H1 (cell line): ENCODE measurements around the gene AASDH. TPM values are rescaled to one million over a fixed set of nuclear protein-coding genes. Genes with fewer than 3 reads are reported as not detected.

ENCODE experiments used
- FOSL1 ChIP-seq: IDR thresholded peaks from 2 replicates; pipeline ENCODE4 v1.6.1; 2011; ENCODE audit warnings: mild to moderate bottlenecking, low read depth, low read length, moderate library complexity; ENCODE audit not compliant: insufficient read depth
- TBP ChIP-seq: IDR thresholded peaks from 2 replicates; pipeline ENCODE4 v1.6.1; 2011; ENCODE audit warnings: low read depth, low read length, improper control_type of control experiment
- polyA plus RNA-seq, 7 experiments: library from polyadenylated mRNA; depleted of rRNA in 3 of 7; stranded (reverse) in 5 of 7; unstranded in 2 of 7; fragments of >200 nt in 5 of 7; fragments of 200-250 nt in 2 of 7; gene quantifications; 1 replicate in 5 of 7; 2 replicates in 1 of 7; 4 replicates in 1 of 7; pipeline versions ENCODE4 v1.2.1 to v1.2.3, GENCODE V29; 2011 to 2013; ENCODE audit warnings: missing spikeins in 2 of 7, mixed read lengths in 2 of 7
- total RNA-seq: library from RNA; stranded (reverse); fragmentation: NEBNext Ultra II Directional; extraction: Animal tissue kit (Norgen Biotek cat#: 25700); gene quantifications from 2 replicates; pipeline ENCODE4 v1.2.1, GENCODE V29; 2021
- TF ChIP-seq, protein P1 (sequence below): fragments of 300-600 bp; sonication (generic); IDR thresholded peaks from 2 replicates; pipeline ENCODE4 v1.7.1; 2012; ENCODE audit warnings: low read length, moderate library complexity, mild to moderate bottlenecking, inconsistent platforms; ENCODE audit not compliant: insufficient replicate concordance

Gene AASDH
- total and polyA plus RNA-seq, 2 of the 8 experiments (the other 6 are each of a cell fraction or from before 2014, with no cell fraction given), result 8.0 to 10.9 TPM

DNA sequence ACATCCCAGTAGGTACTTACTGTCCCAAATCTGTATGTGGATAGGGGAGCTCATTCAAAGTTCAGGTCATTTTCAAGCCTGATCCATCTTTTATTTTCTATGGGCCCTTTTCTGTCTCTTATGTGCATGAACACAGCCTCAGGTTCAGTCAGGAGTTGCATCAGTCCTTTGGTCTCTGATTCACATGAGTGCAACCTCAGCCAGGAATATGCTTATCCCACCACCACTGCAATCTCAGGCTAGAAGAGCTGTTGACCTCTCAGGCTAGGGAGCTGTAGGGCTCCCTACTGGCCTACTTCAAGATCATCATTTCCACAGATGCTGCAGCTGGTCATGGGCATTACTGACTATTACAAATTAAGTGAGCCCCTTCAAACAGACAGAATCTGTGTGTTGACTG lies 27.2 kb downstream of the AASDH start (continued):
- TF ChIP-seq, protein P1, sequence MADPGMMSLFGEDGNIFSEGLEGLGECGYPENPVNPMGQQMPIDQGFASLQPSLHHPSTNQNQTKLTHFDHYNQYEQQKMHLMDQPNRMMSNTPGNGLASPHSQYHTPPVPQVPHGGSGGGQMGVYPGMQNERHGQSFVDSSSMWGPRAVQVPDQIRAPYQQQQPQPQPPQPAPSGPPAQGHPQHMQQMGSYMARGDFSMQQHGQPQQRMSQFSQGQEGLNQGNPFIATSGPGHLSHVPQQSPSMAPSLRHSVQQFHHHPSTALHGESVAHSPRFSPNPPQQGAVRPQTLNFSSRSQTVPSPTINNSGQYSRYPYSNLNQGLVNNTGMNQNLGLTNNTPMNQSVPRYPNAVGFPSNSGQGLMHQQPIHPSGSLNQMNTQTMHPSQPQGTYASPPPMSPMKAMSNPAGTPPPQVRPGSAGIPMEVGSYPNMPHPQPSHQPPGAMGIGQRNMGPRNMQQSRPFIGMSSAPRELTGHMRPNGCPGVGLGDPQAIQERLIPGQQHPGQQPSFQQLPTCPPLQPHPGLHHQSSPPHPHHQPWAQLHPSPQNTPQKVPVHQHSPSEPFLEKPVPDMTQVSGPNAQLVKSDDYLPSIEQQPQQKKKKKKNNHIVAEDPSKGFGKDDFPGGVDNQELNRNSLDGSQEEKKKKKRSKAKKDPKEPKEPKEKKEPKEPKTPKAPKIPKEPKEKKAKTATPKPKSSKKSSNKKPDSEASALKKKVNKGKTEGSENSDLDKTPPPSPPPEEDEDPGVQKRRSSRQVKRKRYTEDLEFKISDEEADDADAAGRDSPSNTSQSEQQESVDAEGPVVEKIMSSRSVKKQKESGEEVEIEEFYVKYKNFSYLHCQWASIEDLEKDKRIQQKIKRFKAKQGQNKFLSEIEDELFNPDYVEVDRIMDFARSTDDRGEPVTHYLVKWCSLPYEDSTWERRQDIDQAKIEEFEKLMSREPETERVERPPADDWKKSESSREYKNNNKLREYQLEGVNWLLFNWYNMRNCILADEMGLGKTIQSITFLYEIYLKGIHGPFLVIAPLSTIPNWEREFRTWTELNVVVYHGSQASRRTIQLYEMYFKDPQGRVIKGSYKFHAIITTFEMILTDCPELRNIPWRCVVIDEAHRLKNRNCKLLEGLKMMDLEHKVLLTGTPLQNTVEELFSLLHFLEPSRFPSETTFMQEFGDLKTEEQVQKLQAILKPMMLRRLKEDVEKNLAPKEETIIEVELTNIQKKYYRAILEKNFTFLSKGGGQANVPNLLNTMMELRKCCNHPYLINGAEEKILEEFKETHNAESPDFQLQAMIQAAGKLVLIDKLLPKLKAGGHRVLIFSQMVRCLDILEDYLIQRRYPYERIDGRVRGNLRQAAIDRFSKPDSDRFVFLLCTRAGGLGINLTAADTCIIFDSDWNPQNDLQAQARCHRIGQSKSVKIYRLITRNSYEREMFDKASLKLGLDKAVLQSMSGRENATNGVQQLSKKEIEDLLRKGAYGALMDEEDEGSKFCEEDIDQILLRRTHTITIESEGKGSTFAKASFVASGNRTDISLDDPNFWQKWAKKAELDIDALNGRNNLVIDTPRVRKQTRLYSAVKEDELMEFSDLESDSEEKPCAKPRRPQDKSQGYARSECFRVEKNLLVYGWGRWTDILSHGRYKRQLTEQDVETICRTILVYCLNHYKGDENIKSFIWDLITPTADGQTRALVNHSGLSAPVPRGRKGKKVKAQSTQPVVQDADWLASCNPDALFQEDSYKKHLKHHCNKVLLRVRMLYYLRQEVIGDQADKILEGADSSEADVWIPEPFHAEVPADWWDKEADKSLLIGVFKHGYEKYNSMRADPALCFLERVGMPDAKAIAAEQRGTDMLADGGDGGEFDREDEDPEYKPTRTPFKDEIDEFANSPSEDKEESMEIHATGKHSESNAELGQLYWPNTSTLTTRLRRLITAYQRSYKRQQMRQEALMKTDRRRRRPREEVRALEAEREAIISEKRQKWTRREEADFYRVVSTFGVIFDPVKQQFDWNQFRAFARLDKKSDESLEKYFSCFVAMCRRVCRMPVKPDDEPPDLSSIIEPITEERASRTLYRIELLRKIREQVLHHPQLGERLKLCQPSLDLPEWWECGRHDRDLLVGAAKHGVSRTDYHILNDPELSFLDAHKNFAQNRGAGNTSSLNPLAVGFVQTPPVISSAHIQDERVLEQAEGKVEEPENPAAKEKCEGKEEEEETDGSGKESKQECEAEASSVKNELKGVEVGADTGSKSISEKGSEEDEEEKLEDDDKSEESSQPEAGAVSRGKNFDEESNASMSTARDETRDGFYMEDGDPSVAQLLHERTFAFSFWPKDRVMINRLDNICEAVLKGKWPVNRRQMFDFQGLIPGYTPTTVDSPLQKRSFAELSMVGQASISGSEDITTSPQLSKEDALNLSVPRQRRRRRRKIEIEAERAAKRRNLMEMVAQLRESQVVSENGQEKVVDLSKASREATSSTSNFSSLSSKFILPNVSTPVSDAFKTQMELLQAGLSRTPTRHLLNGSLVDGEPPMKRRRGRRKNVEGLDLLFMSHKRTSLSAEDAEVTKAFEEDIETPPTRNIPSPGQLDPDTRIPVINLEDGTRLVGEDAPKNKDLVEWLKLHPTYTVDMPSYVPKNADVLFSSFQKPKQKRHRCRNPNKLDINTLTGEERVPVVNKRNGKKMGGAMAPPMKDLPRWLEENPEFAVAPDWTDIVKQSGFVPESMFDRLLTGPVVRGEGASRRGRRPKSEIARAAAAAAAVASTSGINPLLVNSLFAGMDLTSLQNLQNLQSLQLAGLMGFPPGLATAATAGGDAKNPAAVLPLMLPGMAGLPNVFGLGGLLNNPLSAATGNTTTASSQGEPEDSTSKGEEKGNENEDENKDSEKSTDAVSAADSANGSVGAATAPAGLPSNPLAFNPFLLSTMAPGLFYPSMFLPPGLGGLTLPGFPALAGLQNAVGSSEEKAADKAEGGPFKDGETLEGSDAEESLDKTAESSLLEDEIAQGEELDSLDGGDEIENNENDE, result no peak
- TF ChIP-seq TBP, result no peak
- no peak for TF ChIP-seq FOSL1
